ENCODE data around the gene DRAXIN.

DRAXIN gene

DNA sequence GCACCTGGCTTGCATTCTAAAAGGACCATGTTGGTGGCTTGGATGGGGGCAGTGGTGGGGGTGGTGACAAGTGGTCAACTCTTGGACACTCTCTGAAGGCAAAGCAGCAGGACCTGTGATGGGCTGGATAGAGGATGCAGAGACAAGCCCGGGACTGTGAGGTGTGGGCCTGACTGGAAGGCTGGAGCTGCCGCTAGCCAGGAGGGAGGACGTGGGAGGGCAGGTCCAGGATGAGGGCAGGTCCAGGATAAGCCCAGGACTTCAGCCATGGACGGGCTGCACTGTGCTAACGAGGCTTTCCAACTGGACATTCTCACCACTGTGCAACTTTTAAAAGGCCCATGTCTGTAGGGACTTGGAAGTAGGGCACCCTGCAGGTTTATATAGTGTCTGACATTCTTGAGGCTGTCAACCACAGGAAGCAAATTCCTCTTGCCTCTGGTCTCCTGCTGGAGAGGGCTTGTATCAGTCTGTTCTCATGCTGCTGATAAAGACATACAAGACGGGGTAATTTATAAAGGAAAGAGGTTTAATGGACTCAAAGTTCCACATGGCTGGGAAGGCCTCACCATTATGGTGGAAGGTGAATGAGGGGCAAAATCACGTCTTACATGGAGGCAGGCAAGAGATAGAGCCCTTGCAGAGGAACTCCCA, 62.2 kb downstream of the DRAXIN start:
- no peak overlapping the region for H3K4me3 ChIP-seq (ENCODE audit: low read depth, low read length)
- no peak for DNase-seq (ENCODE audit: low read depth)
- TF ChIP-seq, protein P1, sequence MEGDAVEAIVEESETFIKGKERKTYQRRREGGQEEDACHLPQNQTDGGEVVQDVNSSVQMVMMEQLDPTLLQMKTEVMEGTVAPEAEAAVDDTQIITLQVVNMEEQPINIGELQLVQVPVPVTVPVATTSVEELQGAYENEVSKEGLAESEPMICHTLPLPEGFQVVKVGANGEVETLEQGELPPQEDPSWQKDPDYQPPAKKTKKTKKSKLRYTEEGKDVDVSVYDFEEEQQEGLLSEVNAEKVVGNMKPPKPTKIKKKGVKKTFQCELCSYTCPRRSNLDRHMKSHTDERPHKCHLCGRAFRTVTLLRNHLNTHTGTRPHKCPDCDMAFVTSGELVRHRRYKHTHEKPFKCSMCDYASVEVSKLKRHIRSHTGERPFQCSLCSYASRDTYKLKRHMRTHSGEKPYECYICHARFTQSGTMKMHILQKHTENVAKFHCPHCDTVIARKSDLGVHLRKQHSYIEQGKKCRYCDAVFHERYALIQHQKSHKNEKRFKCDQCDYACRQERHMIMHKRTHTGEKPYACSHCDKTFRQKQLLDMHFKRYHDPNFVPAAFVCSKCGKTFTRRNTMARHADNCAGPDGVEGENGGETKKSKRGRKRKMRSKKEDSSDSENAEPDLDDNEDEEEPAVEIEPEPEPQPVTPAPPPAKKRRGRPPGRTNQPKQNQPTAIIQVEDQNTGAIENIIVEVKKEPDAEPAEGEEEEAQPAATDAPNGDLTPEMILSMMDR (IDR thresholded peaks at IDR 0.05; ENCODE audit: control insufficient read depth, extremely low read depth, insufficient read depth) = no peak

DNA sequence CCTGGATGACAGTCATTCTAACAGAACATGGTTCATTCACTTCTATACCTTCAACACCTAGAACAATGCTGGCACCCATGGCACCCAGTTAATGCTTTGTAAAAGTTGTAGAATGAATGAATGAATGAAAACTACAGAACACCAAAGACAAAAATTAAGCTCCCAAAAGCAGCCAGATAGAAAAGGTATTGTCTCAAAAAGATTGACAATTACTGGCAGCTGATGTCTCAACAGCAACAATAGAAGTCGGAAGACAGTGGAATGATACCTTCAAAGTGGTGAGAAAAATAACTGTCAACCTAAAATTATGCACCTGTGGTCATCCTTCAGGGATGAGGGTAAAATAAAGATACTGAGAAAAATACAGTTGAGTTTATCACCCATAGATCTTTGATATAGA, 65.5 kb downstream of the DRAXIN start:
- no peak for DNase-seq (ENCODE audit: low read depth)

DNA sequence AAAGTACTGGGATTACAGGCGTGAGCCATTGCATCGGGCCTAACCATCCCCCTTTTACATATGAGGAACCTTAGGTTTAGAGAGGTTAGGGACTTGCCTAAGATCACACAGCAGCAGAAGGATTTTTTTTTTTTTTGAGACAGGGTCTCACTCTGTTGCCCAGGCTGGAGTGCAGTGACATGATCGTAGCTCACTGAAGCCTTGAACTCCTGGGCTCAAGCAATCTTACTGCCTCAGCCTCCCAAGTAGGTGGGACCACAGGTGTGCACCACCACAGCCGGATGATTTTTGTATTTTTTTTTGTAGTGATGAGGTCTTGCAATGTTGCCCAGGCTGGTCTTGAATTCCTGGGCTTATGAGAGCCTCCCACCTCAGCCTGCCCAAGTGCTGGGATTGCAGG, 68.3 kb downstream of the DRAXIN start:
- H3K4me3 ChIP-seq (ENCODE audit: low read depth, low read length) = no peak overlapping the region
- TF ChIP-seq, protein P1 (IDR thresholded peaks at IDR 0.05; ENCODE audit: control insufficient read depth, extremely low read depth, insufficient read depth) = no peak
- no peak for DNase-seq (ENCODE audit: low read depth)

More for the DNA sequence above, 65.5 kb downstream of the DRAXIN start:
- TF ChIP-seq, protein P1 (IDR thresholded peaks at IDR 0.05; ENCODE audit: control insufficient read depth, extremely low read depth, insufficient read depth) = no peak
- H3K4me3 ChIP-seq (ENCODE audit: low read depth, low read length) = no peak overlapping the region

DNA sequence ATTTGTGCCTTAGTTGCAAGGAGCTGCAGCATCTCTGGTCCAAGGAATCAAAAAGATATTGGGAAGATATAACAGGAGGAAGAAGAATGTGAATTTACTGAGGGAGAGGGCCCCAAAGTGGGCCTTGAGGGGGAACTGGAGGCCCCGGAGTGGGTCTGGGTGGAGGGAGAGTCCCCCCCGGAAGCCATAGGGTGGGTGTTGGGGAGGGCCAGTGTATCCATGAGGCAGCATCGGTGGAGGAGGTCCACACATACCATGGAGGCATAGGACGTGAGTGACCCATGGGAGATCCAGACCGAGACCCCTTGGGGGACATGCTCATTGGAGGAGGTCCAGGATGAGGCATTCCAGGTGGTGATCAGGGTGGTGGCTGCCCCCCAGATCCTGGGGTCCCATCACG, 69.8 kb downstream of the DRAXIN start:
- DNase-seq (ENCODE audit: low read depth) = no peak
- no peak overlapping the region for H3K4me3 ChIP-seq (ENCODE audit: low read depth, low read length)
- TF ChIP-seq, protein P1 (IDR thresholded peaks at IDR 0.05; ENCODE audit: control insufficient read depth, extremely low read depth, insufficient read depth) = no peak

DNA sequence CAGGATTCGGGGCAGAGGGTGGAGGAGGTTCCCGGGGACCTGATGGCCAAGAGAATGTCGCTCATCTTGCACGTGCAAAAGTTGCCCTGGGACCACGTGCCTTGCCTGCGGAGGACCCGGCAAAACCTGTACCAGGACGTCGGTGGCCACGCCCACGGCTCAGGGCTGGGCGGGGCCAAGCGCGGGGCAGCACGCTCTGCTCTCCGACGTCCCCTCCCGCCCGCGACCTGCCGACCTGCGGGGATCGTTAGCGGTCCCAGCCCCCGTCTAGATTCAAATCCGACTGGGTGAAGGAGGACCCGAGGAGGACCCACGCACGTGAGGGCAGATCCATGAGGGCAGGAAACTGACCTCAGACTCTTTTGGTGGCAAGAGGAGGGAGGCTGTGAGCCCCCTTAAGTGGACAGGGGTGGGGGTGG, 70.5 kb downstream of the DRAXIN start, which contains the start of gene C1orf167:
TSS of gene C1orf167 (plus strand) at position 206 of the 419 bp plus-strand sequence. CDS start 2,208 bp downstream, outside the sequence.
- TF ChIP-seq, protein P1 (IDR thresholded peaks at IDR 0.05; ENCODE audit: control insufficient read depth, extremely low read depth, insufficient read depth) = no peak
- H3K4me3 ChIP-seq (ENCODE audit: low read depth, low read length) = no peak within 1 kb of the TSS
- DNase-seq (ENCODE audit: low read depth) = no peak

DNA sequence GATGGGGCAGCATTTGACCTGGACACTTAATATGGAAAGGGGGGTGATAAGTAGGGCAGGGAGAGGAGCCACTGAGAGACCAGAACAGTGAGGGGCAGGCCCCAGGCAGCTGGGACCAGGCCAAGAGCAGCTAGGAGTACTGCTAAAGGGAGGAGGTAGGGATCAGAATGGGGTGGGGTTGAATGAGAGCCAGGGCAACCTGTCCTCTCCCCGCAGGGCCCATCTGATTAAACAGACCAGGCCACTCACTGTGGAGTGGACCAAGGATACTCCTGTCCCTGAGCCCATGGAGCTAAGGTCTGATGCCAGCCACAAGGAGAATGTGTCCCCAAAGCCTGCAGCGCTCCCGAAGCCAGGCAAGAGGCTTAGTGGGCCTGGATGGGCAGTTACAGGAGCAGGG, 72.6 kb downstream of the DRAXIN start:
- TF ChIP-seq, protein P1 (IDR thresholded peaks at IDR 0.05; ENCODE audit: control insufficient read depth, extremely low read depth, insufficient read depth) = no peak
- no peak for DNase-seq (ENCODE audit: low read depth)
- H3K4me3 ChIP-seq (ENCODE audit: low read depth, low read length) = no peak overlapping the region

DNA sequence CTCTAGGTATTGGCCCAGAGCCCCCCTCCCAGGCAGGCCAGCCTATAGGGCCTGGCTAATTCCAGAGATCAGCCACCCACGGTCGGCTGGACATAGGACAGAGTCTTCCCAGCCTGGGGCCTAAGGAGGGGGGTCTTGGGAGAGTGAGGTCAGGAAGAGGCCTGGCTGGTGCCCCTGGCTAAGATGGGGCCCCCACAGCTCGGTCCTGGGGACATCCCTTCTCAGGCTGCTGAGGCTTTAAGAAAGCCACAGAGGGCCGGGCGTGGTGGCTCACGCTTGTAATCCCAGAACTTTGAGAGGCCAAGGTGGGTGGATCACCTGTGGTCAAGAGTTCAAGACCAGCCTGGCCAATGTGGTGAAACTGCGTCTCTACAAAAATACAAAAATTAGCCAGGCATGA, 73.0 kb downstream of the DRAXIN start:
- TF ChIP-seq, protein P1 (IDR thresholded peaks at IDR 0.05; ENCODE audit: control insufficient read depth, extremely low read depth, insufficient read depth) = no peak
- DNase-seq (ENCODE audit: low read depth) = no peak
- H3K4me3 ChIP-seq (ENCODE audit: low read depth, low read length) = no peak overlapping the region
